Loucy (cell line): ENCODE measurements around the gene HSF5.

ENCODE experiments used
- CTCF ChIP-seq: fragments of 200-600 bp; sonication (generic); conservative IDR thresholded peaks from 2 replicates; pipeline ENCODE4 v1.5.1; 2014; ENCODE audit warnings: mild to moderate bottlenecking, antibody characterized with exemption, low read length
- EZH2phosphoT487 ChIP-seq: fragments of 200-600 bp; IDR thresholded peaks from 2 replicates; pipeline ENCODE4 v1.6.1; 2018; ENCODE audit warnings: antibody characterized with exemption, mild to moderate bottlenecking, moderate library complexity, borderline replicate concordance

- no peak for TF ChIP-seq EZH2phosphoT487
- peak; percentile 90 for TF ChIP-seq CTCF
These were observed 70.7 kb downstream of the HSF5 start, which contains the start of gene RNF43 for GRCh38 chr17:58417300-58418092.
